ENCODE data around the gene GTPBP3. TPM values are rescaled to one million over a fixed set of nuclear protein-coding genes. Genes with fewer than 3 reads are reported as not detected.

Gene GTPBP3
- total RNA-seq, 4 donors from 2014 or later: 9.3 to 20.2 (median 15.6) TPM

- Histone ChIP-seq H3K27ac (no peak overlapping the region), H3K9me3 (no peaks in the 10 kb centered on the region), H3K4me1 (peaks cover 0 to 33% (median 5%) of the 10 kb centered on the region in 3 donors), H3K27me3 (no peaks in the 10 kb centered on the region), H3K4me3 (no peak overlapping the region), H3K36me3 (peaks cover 0 to 72% of the 10 kb centered on the region in 2 donors)
- TF ChIP-seq EP300 (IDR thresholded peaks at IDR 0.05) (no peak), POLR2A (IDR thresholded peaks at IDR 0.05) (no peak), CTCF (IDR thresholded peaks at IDR 0.05) (no peak), POLR2AphosphoS5 (IDR thresholded peaks at IDR 0.05) (no peak)
- 95% methylated on average over 4 of the region's 19 CpGs; no CpG with 5 or more reads in 1 of the 2 donors for WGBS, 2 donors (ENCODE audit: low coverage in 1 of 2)
- ATAC-seq: no peak
These were observed 23.3 kb upstream of the GTPBP3 start for GRCh38 chr19:17314007-17314593.

GRCh38 chr19:17318966-17319365 lies 18.4 kb upstream of the GTPBP3 start:
- no CpG with 5 or more reads among the region's 6 CpGs for WGBS, 2 donors (ENCODE audit: low coverage in 1 of 2)
- no peaks in the 10 kb centered on the region for H3K9me3 ChIP-seq
- TF ChIP-seq POLR2A (IDR thresholded peaks at IDR 0.05) (no peak), CTCF (IDR thresholded peaks at IDR 0.05) (no peak), POLR2AphosphoS5 (IDR thresholded peaks at IDR 0.05) (no peak), EP300 (IDR thresholded peaks at IDR 0.05) (no peak)
- H3K27me3 ChIP-seq: no peaks in the 10 kb centered on the region
- peaks cover 0 to 85% of the 10 kb centered on the region in 2 donors for H3K36me3 ChIP-seq
- peaks cover 0 to 16% (median 0%) of the 10 kb centered on the region in 3 donors for H3K4me1 ChIP-seq
- no peak overlapping the region for H3K4me3 ChIP-seq
- no peak for ATAC-seq
- no peak overlapping the region for H3K27ac ChIP-seq

GRCh38 chr19:17319473-17320238 lies 17.7 kb upstream of the GTPBP3 start:
- Histone ChIP-seq H3K27ac (no peak overlapping the region), H3K27me3 (no peaks in the 10 kb centered on the region), H3K4me1 (peaks cover 0 to 19% (median 0%) of the 10 kb centered on the region in 3 donors), H3K36me3 (peaks cover 0 to 83% of the 10 kb centered on the region in 2 donors), H3K9me3 (no peaks in the 10 kb centered on the region), H3K4me3 (no peak overlapping the region)
- WGBS, 2 donors (ENCODE audit: low coverage in 1 of 2): 60 to 91% methylated on average over 1 to 16 of the region's 40 CpGs
- no peak for ATAC-seq
- TF ChIP-seq POLR2AphosphoS5 (IDR thresholded peaks at IDR 0.05) (no peak), CTCF (IDR thresholded peaks at IDR 0.05) (no peak), POLR2A (IDR thresholded peaks at IDR 0.05) (no peak), EP300 (IDR thresholded peaks at IDR 0.05) (no peak)

- peaks cover 0 to 86% of the 10 kb centered on the region in 2 donors for H3K36me3 ChIP-seq
- WGBS, 2 donors (ENCODE audit: low coverage in 1 of 2): no CpG with 5 or more reads among the region's 11 CpGs
- no peaks in the 10 kb centered on the region for H3K9me3 ChIP-seq
- TF ChIP-seq POLR2A (IDR thresholded peaks at IDR 0.05) (no peak), CTCF (IDR thresholded peaks at IDR 0.05) (no peak), POLR2AphosphoS5 (IDR thresholded peaks at IDR 0.05) (no peak), EP300 (IDR thresholded peaks at IDR 0.05) (no peak)
- ATAC-seq: no peak
- H3K4me3 ChIP-seq: no peak overlapping the region
- H3K4me1 ChIP-seq: peaks cover 0 to 27% (median 0%) of the 10 kb centered on the region in 3 donors
- H3K27me3 ChIP-seq: no peaks in the 10 kb centered on the region
- H3K27ac ChIP-seq: no peak overlapping the region
These were observed 16.9 kb upstream of the GTPBP3 start for GRCh38 chr19:17320435-17320834.
